Neural progenitor cell (in vitro differentiated cells): ENCODE data around the gene B4GALNT1.
"Not testable (repeated sequence)": the region's sequence is repeated elsewhere in the genome, so short reads cannot be mapped to it uniquely, and the experiment has no call there.

Experiments used
- EZH2 ChIP-seq: fragments of 200-600 bp; sonication (generic); IDR thresholded peaks from 2 replicates; pipeline ENCODE4 v1.6.1; 2017; ENCODE audit warnings: antibody characterized with exemption, mild to moderate bottlenecking, moderate library complexity
- TF ChIP-seq, protein P1 (sequence below): fragments of 200-600 bp; sonication (generic); IDR thresholded peaks from 2 replicates; pipeline ENCODE4 v1.5.1; 2017; ENCODE audit warnings: antibody characterized with exemption, mild to moderate bottlenecking

DNA sequence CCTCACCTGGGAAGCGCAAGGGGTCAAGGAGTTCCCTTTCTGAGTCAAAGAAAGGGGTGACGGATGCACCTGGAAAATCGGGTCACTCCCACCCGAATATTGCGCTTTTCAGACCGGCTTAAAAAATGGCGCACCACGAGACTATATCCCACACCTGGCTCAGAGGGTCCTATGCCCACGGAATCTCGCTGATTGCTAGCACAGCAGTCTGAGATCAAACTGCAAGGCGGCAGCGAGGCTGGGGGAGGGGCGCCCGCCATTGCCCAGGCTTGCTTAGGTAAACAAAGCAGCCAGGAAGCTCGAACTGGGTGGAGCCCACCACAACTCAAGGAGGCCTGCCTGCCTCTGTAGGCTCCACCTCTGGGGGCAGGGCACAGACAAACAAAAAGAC, 13.7 kb upstream of the B4GALNT1 start:
- TF ChIP-seq, protein P1, sequence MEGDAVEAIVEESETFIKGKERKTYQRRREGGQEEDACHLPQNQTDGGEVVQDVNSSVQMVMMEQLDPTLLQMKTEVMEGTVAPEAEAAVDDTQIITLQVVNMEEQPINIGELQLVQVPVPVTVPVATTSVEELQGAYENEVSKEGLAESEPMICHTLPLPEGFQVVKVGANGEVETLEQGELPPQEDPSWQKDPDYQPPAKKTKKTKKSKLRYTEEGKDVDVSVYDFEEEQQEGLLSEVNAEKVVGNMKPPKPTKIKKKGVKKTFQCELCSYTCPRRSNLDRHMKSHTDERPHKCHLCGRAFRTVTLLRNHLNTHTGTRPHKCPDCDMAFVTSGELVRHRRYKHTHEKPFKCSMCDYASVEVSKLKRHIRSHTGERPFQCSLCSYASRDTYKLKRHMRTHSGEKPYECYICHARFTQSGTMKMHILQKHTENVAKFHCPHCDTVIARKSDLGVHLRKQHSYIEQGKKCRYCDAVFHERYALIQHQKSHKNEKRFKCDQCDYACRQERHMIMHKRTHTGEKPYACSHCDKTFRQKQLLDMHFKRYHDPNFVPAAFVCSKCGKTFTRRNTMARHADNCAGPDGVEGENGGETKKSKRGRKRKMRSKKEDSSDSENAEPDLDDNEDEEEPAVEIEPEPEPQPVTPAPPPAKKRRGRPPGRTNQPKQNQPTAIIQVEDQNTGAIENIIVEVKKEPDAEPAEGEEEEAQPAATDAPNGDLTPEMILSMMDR = not testable (repeated sequence)
- TF ChIP-seq EZH2 = not testable (repeated sequence)
